Gastrocnemius medialis (tissue), 4 donors: Measurements from ENCODE around the gene SGCA.

Experiments
- CTCF ChIP-seq, 5 experiments: fragments of 450-650 bp in 3 of 5; fragments of 200-600 bp in 2 of 5; sonication (generic) in 2 of 5; IDR thresholded peaks in 4 of 5; conservative IDR thresholded peaks in 1 of 5; 1 replicate in 4 of 5; 2 replicates in 1 of 5; pipeline ENCODE4 v1.5.1; 2016 to 2019; ENCODE audit warnings: antibody characterized with exemption in 5 of 5, mild to moderate bottlenecking in 3 of 5, moderate library complexity in 3 of 5
- POLR2A ChIP-seq, 2 donors: fragments of 450-650 bp; IDR thresholded peaks; one replicate each; pipeline ENCODE4 v1.6.1; 2017; ENCODE audit warnings: antibody characterized with exemption in 2 of 2, mild to moderate bottlenecking in 2 of 2, moderate library complexity in 2 of 2

DNA sequence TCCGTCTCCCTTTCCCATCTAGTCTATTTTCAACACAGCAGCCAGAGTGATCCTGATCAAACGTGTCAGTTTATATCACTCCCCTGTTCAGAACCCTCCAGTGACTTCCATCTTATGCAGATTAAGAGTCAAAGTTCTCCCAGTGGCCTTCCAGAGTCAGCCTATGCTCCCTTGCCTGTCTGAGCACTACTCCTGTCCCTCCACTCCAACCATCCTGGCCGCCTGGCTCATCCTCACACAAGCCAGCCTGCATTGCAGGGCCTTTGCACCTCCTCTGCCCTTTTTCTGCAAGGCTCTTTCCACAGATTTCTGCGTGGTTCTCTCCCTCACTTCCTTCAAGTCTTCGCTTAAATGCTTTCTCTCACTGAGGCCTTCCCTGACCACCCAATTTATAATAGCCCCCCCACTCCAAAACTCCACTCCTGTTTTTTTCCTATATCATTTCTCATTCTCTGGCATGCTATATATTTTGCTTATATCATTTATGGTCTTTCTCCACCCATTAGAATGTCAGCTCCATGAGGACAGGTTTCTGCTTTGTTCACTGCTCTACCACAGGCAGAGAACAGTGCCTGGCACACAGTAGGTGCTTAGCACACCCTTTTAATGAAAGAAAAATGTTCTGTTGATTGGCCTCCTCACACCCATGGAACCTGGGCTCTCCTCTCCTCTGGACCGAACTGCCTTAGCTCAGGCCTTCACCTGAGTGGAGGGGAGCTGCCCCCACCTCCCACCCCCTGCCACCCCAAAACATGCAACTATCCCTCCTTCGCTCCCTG is 45.1 kb upstream of the SGCA start:
- TF ChIP-seq CTCF (IDR thresholded peaks at IDR 0.05 in 4 of 5, conservative IDR thresholded peaks at IDR 0.05 in 1 of 5) (no peak), POLR2A (IDR thresholded peaks at IDR 0.05) (no peak)
